ENCODE measurements around the gene SLC25A29. TPM values are rescaled to one million over a fixed set of nuclear protein-coding genes. Genes with fewer than 3 reads are reported as not detected.

The SLC25A29 gene
- total RNA-seq, 1 experiment from 2014 or later = 179 TPM

DNA sequence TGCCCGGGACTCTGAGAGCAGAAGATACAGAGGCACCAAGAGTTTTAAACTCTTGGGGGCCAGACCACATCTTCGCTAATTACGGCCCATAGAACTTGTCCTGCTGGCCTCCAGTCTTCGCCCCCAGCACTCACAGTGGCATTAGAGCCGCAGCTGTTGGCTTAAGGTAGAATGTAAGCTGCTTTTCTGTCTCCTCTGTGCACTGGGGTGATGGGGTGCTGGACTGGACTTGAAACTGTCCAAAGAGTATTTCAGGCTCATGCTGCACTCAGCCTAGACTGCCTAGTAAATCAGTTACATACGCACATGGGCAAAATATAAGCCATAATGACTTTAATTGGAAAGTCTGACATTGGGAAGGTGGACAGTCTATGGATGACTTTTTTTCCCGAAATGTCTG, 38.3 kb downstream of the SLC25A29 start:
- ATAC-seq = no peak
- no peak overlapping the region for H3K4me3 Mint-ChIP-seq

DNA sequence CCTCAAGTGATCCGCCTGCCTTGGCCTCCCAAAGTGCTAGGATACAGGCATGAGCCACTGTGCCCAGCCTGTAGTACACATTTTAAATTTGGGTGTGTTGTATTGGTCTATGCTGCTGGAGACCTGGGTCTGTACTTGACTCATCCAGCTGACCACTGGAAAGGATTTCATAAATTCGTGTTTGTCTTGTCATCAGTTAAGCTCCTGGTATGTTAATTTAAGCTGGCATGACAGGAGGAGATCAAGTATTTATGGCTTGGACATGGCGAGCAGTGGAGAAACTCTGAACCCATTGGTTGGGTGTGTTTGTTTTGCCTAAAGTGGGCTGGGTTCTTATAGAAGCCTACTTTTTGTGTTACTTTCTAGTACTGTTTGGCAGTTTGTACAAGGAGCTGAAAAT, 43.1 kb downstream of the SLC25A29 start:
- ChIA-PET POLR2A (interaction anchor here (0.6 kb wide), 1 partner anchor 12 kb away, joined by 3 read pairs; no protein-coding TSS in a partner anchor), CTCF (interaction anchor here (1.2 kb wide), 1 partner anchor 16 kb away, joined by 6 read pairs; no protein-coding TSS in a partner anchor)
- peaks cover 22% of the 10 kb centered on the region for H3K4me1 Mint-ChIP-seq
- H3K36me3 Mint-ChIP-seq = peaks cover 31% of the 10 kb centered on the region
- peaks cover 6% of the 10 kb centered on the region; the same call in 1 of the 2 replicates for H3K9me3 Mint-ChIP-seq
- DNase-seq (ENCODE audit: low spot score) (no peak), ATAC-seq (no peak)
- H3K4me3 Mint-ChIP-seq = no peak overlapping the region
- no peak overlapping the region; the same call in 1 of the 2 replicates for H3K27ac Mint-ChIP-seq
- TF ChIP-seq, protein P1, sequence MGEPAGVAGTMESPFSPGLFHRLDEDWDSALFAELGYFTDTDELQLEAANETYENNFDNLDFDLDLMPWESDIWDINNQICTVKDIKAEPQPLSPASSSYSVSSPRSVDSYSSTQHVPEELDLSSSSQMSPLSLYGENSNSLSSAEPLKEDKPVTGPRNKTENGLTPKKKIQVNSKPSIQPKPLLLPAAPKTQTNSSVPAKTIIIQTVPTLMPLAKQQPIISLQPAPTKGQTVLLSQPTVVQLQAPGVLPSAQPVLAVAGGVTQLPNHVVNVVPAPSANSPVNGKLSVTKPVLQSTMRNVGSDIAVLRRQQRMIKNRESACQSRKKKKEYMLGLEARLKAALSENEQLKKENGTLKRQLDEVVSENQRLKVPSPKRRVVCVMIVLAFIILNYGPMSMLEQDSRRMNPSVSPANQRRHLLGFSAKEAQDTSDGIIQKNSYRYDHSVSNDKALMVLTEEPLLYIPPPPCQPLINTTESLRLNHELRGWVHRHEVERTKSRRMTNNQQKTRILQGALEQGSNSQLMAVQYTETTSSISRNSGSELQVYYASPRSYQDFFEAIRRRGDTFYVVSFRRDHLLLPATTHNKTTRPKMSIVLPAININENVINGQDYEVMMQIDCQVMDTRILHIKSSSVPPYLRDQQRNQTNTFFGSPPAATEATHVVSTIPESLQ (CRISPR knock-in tag; IDR thresholded peaks at IDR 0.05) = no peak
- TF ChIP-seq, protein P2, sequence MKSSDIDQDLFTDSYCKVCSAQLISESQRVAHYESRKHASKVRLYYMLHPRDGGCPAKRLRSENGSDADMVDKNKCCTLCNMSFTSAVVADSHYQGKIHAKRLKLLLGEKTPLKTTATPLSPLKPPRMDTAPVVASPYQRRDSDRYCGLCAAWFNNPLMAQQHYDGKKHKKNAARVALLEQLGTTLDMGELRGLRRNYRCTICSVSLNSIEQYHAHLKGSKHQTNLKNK (CRISPR knock-in tag; IDR thresholded peaks at IDR 0.05) = no peak
- TF ChIP-seq, protein P3, sequence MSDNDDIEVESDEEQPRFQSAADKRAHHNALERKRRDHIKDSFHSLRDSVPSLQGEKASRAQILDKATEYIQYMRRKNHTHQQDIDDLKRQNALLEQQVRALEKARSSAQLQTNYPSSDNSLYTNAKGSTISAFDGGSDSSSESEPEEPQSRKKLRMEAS (CRISPR knock-in tag; IDR thresholded peaks at IDR 0.05) = no peak
- TF ChIP-seq GRHL2 (CRISPR knock-in tag; IDR thresholded peaks at IDR 0.05; ENCODE audit: insufficient replicate concordance, severe bottlenecking) (no peak), NFYB (CRISPR knock-in tag; conservative IDR thresholded peaks at IDR 0.05; ENCODE audit: low read depth) (no peak), FOXK1 (CRISPR knock-in tag; IDR thresholded peaks at IDR 0.05) (no peak), EMX1 (CRISPR knock-in tag; IDR thresholded peaks at IDR 0.05) (no peak), SMAD4 (CRISPR knock-in tag; IDR thresholded peaks at IDR 0.05) (no peak), SOX15 (CRISPR knock-in tag; IDR thresholded peaks at IDR 0.05) (no peak), ATF1 (CRISPR knock-in tag; IDR thresholded peaks at IDR 0.05) (no peak), ZNF671 (CRISPR knock-in tag; IDR thresholded peaks at IDR 0.05) (no peak)
- TF ChIP-seq, protein P4, sequence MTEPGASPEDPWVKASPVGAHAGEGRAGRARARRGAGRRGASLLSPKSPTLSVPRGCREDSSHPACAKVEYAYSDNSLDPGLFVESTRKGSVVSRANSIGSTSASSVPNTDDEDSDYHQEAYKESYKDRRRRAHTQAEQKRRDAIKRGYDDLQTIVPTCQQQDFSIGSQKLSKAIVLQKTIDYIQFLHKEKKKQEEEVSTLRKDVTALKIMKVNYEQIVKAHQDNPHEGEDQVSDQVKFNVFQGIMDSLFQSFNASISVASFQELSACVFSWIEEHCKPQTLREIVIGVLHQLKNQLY (CRISPR knock-in tag; IDR thresholded peaks at IDR 0.05) = no peak
- TF ChIP-seq, protein P5, sequence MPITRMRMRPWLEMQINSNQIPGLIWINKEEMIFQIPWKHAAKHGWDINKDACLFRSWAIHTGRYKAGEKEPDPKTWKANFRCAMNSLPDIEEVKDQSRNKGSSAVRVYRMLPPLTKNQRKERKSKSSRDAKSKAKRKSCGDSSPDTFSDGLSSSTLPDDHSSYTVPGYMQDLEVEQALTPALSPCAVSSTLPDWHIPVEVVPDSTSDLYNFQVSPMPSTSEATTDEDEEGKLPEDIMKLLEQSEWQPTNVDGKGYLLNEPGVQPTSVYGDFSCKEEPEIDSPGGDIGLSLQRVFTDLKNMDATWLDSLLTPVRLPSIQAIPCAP (CRISPR knock-in tag; IDR thresholded peaks at IDR 0.05) = no peak
- TF ChIP-seq, protein P6, sequence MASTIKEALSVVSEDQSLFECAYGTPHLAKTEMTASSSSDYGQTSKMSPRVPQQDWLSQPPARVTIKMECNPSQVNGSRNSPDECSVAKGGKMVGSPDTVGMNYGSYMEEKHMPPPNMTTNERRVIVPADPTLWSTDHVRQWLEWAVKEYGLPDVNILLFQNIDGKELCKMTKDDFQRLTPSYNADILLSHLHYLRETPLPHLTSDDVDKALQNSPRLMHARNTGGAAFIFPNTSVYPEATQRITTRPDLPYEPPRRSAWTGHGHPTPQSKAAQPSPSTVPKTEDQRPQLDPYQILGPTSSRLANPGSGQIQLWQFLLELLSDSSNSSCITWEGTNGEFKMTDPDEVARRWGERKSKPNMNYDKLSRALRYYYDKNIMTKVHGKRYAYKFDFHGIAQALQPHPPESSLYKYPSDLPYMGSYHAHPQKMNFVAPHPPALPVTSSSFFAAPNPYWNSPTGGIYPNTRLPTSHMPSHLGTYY (CRISPR knock-in tag; IDR thresholded peaks at IDR 0.05) = no peak
- TF ChIP-seq, protein P7, sequence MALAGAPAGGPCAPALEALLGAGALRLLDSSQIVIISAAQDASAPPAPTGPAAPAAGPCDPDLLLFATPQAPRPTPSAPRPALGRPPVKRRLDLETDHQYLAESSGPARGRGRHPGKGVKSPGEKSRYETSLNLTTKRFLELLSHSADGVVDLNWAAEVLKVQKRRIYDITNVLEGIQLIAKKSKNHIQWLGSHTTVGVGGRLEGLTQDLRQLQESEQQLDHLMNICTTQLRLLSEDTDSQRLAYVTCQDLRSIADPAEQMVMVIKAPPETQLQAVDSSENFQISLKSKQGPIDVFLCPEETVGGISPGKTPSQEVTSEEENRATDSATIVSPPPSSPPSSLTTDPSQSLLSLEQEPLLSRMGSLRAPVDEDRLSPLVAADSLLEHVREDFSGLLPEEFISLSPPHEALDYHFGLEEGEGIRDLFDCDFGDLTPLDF (CRISPR knock-in tag; IDR thresholded peaks at IDR 0.05) = no peak
- no peaks in the 10 kb centered on the region for H3K27me3 Mint-ChIP-seq (ENCODE audit: low read depth)

More for the DNA sequence above, 38.3 kb downstream of the SLC25A29 start:
- Mint-ChIP-seq H3K36me3 (peaks cover 19% of the 10 kb centered on the region), H3K4me1 (peaks cover 39% of the 10 kb centered on the region), H3K27me3 (ENCODE audit: low read depth) (no peaks in the 10 kb centered on the region), H3K27ac (peak overlapping the region; percentile 34; the same call in 1 of the 2 replicates), H3K9me3 (no peaks in the 10 kb centered on the region)
- CTCF ChIA-PET = interaction anchor here (1.3 kb wide), 1 partner anchor 75 kb away, joined by 3 read pairs; no protein-coding TSS in a partner anchor
- POLR2A ChIA-PET = interaction anchor here (0.8 kb wide), 1 partner anchor 110 kb away, joined by 3 read pairs; no protein-coding TSS in a partner anchor
- no peak for TF ChIP-seq RORB (CRISPR knock-in tag; IDR thresholded peaks at IDR 0.05)
- TF ChIP-seq IRF2 (CRISPR knock-in tag; IDR thresholded peaks at IDR 0.05; ENCODE audit: borderline replicate concordance, low read depth) = no peak
- no peak for TF ChIP-seq FOXP1 (CRISPR knock-in tag; IDR thresholded peaks at IDR 0.05; ENCODE audit: borderline replicate concordance)
- TF ChIP-seq FOXK1 (CRISPR knock-in tag; IDR thresholded peaks at IDR 0.05) = no peak
- TF ChIP-seq, protein P3 (CRISPR knock-in tag; IDR thresholded peaks at IDR 0.05) = no peak
- TF ChIP-seq, protein P8, sequence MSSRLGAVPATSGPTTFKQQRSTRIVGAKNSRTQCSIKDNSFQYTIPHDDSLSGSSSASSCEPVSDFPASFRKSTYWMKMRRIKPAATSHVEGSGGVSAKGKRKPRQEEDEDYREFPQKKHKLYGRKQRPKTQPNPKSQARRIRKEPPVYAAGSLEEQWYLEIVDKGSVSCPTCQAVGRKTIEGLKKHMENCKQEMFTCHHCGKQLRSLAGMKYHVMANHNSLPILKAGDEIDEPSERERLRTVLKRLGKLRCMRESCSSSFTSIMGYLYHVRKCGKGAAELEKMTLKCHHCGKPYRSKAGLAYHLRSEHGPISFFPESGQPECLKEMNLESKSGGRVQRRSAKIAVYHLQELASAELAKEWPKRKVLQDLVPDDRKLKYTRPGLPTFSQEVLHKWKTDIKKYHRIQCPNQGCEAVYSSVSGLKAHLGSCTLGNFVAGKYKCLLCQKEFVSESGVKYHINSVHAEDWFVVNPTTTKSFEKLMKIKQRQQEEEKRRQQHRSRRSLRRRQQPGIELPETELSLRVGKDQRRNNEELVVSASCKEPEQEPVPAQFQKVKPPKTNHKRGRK (CRISPR knock-in tag; IDR thresholded peaks at IDR 0.05; ENCODE audit: borderline replicate concordance) = no peak
- TF ChIP-seq ZNF263 (CRISPR knock-in tag; IDR thresholded peaks at IDR 0.05; ENCODE audit: low read depth) = no peak
- TF ChIP-seq ETV6 (CRISPR knock-in tag; IDR thresholded peaks at IDR 0.05) = no peak
- TF ChIP-seq, protein P9, sequence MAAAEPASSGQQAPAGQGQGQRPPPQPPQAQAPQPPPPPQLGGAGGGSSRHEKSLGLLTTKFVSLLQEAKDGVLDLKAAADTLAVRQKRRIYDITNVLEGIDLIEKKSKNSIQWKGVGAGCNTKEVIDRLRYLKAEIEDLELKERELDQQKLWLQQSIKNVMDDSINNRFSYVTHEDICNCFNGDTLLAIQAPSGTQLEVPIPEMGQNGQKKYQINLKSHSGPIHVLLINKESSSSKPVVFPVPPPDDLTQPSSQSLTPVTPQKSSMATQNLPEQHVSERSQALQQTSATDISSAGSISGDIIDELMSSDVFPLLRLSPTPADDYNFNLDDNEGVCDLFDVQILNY (CRISPR knock-in tag; IDR thresholded peaks at IDR 0.05) = no peak
- no peak for TF ChIP-seq ZNF138 (CRISPR knock-in tag; conservative IDR thresholded peaks at IDR 0.05)
- TF ChIP-seq ZNF121 (CRISPR knock-in tag; IDR thresholded peaks at IDR 0.05) = no peak
- DNase-seq (ENCODE audit: low spot score) = no peak
